Measurements from ENCODE around the gene UNC119B.

The UNC119B gene

DNA sequence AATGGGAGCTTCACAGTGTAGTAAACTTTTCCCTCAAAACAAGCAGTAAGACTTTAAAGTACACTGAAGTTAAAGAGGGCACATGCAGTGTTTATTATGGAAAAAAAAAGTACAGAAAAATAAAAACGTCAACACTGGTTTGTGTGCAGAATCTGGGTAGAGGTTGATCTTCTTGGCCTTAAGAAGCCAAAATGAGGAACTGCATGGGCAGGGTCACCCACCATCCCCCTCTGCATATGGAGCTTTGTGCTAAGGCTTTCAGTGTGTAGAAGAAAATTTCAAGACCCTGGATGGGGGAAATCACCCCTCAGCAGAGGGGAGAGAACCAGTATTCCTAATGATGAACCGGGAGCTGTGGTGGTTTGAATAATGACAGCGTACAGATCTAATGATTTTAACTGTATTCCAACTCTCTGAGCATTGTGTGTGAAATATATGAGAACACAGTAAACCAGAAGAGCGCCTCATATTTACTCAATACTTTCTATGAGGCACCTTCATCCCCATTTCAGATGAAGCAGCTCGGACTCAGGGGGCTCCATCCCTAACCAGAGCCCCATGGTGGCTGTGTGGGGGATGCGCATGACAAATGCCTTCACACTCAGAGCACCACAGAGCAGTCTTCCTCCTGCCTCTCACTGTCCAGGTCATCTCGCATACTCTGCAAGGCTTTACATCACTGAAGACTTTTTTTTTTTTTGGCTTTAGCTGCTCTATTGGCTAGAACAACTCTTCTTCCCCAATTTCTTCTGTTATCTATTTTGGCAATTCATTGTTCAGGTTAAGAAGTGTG lies 48.7 kb downstream of the UNC119B start:
- peak; percentile 20 for DNase-seq
- in situ Hi-C loops (cut with MboI; ENCODE audit: low pct_unique_long_range_greater_than_20kb, low sequenced_read_pairs) = no loop called here

DNA sequence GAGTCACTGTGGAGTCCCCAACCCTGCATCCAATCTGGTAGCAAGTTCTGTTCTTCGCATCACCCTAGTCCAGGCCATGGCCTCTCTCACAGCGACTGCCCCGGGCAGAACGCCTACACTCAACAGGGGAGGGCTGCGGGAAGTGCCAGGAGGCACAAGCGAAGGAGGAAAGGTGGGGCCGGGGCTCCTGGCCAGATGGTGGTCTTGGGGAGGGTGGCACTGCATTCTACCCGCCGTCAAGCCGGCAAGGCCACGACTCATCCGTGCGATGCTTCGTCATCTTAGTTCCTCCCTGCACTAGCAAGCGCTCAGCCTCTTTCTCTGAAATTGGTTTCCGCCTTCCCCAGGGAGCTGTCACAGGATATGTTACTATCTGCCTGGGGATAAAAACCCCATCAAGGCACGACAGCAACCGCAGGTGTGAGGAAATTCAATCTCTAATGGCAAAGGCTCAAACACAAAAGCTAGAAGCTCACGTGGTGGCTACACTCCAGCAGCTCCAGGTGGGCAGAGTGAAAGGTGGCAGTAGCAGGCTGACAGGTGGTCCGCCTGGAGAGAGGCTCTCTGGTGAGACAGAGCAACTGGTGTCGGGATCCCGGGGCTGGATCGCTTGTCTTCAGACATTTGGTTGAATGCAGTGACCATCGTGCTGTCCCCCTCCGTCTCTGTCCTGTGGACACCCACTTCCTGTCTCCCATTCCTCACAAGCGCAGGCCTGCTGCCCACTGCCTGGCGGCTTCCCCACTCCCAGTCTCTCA lies 49.5 kb downstream of the UNC119B start:
- DNase-seq = no peak
- in situ Hi-C loops (cut with MboI; ENCODE audit: low pct_unique_long_range_greater_than_20kb, low sequenced_read_pairs) = no loop called here

DNA sequence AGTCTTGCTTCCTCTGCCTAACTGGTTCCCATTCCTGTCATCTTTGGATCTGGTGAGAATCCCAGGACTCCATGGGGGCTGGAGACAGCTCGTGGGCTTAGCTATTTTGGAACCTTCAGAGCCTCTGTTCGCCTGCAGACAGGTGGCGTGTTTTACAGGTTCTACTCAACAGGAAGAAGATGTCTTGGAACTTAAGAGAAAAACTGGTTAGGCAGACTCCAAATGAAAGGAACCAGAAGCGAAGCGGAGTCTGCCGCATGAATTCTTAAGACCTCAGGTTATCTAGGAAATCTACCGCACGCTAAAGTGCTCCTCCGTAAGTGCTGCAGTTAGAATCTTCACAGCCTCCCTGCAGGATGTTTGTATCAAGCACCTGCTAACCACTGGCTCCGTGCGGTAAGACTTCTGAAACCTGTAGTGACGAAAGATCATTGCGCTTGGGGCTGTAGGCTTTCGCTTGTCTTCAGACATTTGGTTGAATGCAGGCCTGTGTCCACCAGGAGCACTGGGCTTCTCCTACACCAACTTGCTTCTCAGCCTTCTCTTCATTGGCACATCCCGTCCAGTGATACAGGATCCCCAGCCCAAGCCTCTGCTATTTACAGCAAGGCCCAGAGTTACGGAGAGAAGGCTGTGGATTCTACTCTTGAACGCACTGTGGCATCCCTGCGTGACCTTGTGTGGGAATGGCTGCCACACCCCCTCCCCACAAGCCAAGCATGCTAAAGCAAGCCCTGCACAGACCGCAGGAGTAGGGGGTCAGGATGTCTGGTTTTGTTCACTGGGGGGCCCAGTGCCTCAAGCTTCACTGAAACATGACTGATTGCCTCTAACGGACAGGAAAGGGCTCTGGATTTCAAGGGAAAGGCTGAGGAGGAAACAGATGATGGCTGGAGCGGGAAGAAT lies 50.3 kb downstream of the UNC119B start:
- no peak for DNase-seq
- in situ Hi-C loops (cut with MboI; ENCODE audit: low pct_unique_long_range_greater_than_20kb, low sequenced_read_pairs) = no loop called here

DNA sequence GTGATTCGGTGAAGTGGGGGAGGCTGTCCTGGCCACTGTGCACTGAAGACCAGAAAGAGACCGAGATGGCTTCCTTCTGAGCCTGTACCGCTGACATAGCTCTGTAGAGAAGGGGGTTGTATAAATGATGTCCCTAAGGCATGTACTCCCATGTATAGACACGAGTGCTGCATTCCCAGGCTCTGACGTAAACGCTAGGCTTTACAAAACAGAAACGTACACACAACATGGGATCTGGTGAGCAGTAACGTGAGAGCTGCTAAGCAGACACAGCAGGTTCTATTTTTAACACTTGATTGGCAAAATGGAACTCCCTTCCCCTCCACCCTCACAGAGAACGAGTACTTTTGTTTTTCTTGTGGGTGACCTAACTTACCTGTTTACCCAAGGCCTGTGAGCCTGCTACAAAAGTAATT lies 51.3 kb downstream of the UNC119B start:
- no peak for DNase-seq
- in situ Hi-C loops (cut with MboI; ENCODE audit: low pct_unique_long_range_greater_than_20kb, low sequenced_read_pairs) = no loop called here

DNA sequence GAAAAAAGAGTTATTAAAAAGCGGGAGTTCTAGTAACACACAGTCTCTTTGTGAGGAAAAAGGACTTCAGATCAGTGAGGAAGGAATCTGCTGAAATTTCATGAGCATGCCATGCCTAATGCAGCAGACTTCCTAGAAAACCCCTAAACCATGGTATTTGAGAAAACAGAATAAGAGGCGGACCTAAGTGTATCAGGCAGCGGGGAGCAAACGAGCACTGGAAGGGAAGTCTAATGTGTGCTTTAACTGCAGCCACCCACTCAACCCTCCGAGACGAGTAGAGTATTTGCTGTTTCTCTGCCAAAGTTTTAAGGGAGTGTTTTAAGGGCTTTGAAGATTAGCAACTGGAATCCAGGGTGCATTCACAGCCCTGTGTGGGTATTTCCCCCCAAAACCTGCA lies 51.8 kb downstream of the UNC119B start:
- no peak for DNase-seq
- in situ Hi-C loops (cut with MboI; ENCODE audit: low pct_unique_long_range_greater_than_20kb, low sequenced_read_pairs) = no loop called here

DNA sequence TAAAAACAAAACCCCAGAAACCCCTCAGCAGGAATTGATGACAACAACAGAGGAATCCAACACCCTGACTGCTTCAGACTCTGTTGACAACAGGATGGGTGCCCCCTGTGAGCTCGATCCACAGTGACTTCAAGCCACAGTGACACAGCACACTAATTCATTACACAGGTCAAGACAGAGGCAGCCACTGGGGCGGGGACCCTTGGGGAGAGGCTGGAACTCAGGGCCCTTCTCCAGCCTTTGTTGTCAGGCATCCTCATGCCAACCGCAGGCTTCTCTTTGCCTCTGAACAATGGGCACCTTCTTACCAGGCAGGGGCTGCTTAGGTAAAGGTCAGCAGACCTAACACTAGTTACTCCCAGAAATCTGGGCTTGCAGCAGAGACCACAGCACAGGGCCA lies 53.0 kb downstream of the UNC119B start:
- in situ Hi-C loops (cut with MboI; ENCODE audit: low pct_unique_long_range_greater_than_20kb, low sequenced_read_pairs) = no loop called here
- DNase-seq = no peak

DNA sequence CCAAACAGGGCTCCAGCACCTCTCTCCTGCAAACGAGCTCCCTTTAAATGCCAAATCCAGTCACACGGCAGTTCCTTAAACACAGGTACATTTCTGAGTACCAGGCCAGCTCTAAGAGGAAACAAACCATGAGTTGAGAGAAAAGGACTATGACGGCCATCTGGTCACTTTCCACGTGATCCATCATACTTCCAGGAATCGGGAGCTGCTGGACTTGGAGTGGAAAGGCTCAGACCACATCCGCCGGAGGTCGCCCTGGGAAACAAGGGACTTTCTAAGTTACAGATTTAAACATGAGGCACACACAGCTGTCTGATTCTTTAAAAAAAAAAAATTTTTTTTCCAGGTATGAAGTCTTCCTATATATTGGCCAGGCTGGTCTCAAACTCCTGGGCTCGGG lies 54.6 kb downstream of the UNC119B start:
- DNase-seq = no peak
- in situ Hi-C loops (cut with MboI; ENCODE audit: low pct_unique_long_range_greater_than_20kb, low sequenced_read_pairs) = no loop called here

DNA sequence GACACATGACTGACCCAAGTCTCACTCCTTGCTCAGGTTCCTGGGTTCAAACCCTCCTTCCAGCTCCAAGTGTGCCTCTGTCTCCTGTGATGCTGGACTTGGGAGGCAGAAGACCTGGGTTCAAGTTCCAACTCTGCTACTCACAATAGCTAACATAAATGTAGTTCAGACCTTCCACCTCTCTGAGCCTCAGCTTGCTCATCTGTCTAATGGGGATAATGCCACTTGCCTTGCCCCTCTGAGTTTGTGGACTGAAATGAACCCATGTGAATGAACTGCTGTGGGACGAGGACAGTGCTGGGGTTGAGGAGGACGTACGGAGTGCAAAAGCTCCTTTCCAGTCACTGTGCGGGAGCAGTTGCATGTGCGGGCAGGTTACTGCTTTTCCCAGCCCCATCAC lies 56.3 kb downstream of the UNC119B start:
- DNase-seq = no peak
- in situ Hi-C loops (cut with MboI; ENCODE audit: low pct_unique_long_range_greater_than_20kb, low sequenced_read_pairs) = no loop called here

DNA sequence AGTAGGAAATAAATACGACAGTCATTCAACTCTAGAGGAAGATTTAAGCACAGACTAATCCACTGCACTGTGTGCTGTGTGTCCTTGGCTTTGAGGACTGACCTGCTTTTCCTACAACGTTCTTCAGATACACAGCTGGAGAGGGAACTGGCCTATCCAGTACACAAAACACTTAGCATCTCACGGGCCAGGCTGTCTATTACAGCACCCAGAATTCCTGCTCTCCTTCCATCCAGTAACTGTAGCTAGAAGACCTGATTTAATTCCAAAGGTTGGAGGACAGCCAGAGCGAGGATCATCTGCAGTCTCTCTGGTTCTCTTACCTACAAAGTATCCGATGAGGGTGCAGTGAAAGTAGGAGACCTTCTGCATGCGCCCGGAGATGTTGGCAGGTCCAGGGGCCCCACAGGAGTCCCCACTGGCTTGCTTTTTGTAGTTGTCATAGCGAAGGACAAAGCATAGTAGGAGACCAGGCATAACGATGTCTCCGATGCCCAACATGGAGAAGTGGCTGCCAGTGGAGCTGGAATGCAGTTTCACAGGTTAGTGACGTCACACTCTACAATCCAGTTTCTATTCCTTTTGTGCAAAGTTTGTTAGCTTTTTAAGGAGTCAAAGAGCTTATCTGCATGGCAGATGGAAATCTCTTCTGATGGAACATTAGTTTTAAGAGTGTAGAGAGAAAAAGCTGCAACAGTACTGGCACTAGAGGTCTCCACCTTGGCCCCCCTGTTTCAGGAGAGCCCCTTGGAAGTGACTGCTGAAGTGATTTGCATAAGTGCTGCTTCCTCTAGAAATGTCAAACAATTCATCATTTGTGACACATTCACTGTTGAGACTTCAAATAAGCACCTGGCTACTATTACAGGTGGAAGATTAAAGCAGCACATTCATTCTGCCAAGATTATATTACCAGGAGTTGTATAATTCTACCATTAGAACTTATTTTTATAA lies 57.1 kb downstream of the UNC119B start:
- in situ Hi-C loops (cut with MboI; ENCODE audit: low pct_unique_long_range_greater_than_20kb, low sequenced_read_pairs) = no loop called here
- no peak for DNase-seq

DNA sequence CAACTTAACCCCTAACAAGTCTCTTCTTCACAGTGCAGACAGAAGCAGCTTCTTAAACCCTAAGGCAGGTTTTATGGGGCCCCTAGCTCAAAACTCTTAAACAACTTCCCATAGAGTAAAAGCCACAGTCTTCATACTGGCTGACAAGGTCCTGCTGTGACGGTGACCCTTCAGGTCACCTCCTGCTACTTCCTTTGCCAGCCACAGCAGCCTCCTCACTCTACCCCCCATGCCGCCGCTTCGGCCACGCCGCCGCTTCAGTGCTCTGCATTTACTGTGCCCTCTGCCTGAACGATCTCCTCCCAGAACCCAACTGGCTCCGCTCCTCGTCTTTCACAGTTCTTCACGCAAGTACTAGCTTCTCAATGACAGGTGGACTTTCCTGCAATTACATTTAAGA lies 60.8 kb downstream of the UNC119B start:
- DNase-seq = no peak
- in situ Hi-C loops (cut with MboI; ENCODE audit: low pct_unique_long_range_greater_than_20kb, low sequenced_read_pairs) = no loop called here
